ENCODE data around the gene WDFY2. TPM values are rescaled to one million over a fixed set of nuclear protein-coding genes. Genes with fewer than 3 reads are reported as not detected.

WDFY2 gene
- total and polyA plus RNA-seq, 2 of the 8 experiments (the other 6 are each of a cell fraction or from before 2014, with no cell fraction given) = 13.9 to 29.0 TPM

GRCh38 chr13:51673165-51673564 is 88.9 kb downstream of the WDFY2 start:
- Histone ChIP-seq H2AK5ac (ENCODE audit: low read depth, low read length) (no peak overlapping the region), H3K18ac (ENCODE audit: extremely low read depth, low read length) (no peak overlapping the region), H3K27ac (ENCODE audit: low read depth, low read length) (no peak overlapping the region), H3K27me3 (replicated peaks in 1 of 4; ENCODE audit: control insufficient read depth in 3 of 4, extremely low read depth in 1 of 4, insufficient read depth in 3 of 4, low read length in 3 of 4) (no peaks in the 10 kb centered on the region), H2BK5ac (ENCODE audit: low read depth, low read length) (no peak overlapping the region), H4K91ac (replicated peaks; ENCODE audit: insufficient read length, low read length) (no peak overlapping the region), H2BK12ac (ENCODE audit: low read depth, low read length) (no peak overlapping the region), H3K4me3 (ENCODE audit: extremely low read depth in 1 of 4, insufficient read depth in 2 of 4, low read depth in 3 of 4, low read length in 4 of 4) (no peak overlapping the region), H4K20me1 (replicated peaks in 1 of 2; ENCODE audit: control insufficient read depth in 1 of 2, insufficient read depth in 2 of 2, low read length in 2 of 2) (no peaks in the 10 kb centered on the region), H3K23ac (ENCODE audit: insufficient read length) (no peak overlapping the region), H3K9ac (replicated peaks in 1 of 4; ENCODE audit: extremely low read depth in 1 of 4, low read depth in 3 of 4, low read length in 3 of 4) (no peak overlapping the region), H3K9me3 (ENCODE audit: insufficient read depth in 2 of 2, low read depth in 1 of 2, low read length in 1 of 2) (no peaks in the 10 kb centered on the region), H3K4ac (replicated peaks; ENCODE audit: insufficient read length, low read depth, low read length) (no peak overlapping the region), H2BK120ac (replicated peaks; ENCODE audit: low read depth, low read length) (no peak overlapping the region), H2BK20ac (ENCODE audit: low read length) (no peak overlapping the region), H3K79me1 (ENCODE audit: low read depth, low read length) (peaks cover 2% of the 10 kb centered on the region; the same call in 1 of the 2 replicates), H3K4me2 (ENCODE audit: insufficient read depth in 1 of 2, low read depth in 2 of 2, low read length in 2 of 2) (no peak overlapping the region), H3K79me2 (ENCODE audit: control insufficient read depth in 1 of 2, insufficient read depth in 2 of 2, low read length in 2 of 2) (peaks cover 0 to 81% of the 10 kb centered on the region in 2 experiments; a peak in 2 of 4 replicates), H3K36me3 (ENCODE audit: control insufficient read depth in 2 of 4, insufficient read depth in 4 of 4, low read length in 3 of 4) (no peaks in the 10 kb centered on the region), H4K5ac (ENCODE audit: insufficient read length, low read depth, low read length) (no peak overlapping the region), H4K8ac (ENCODE audit: extremely low read depth, insufficient read depth, low read length) (no peak overlapping the region), H3K23me2 (ENCODE audit: low read depth, low read length) (no peaks in the 10 kb centered on the region), H3K4me1 (replicated peaks in 1 of 4; ENCODE audit: control insufficient read depth in 3 of 4, insufficient read depth in 4 of 4, low read length in 3 of 4) (peaks cover 0 to 4% (median 1%) of the 10 kb centered on the region in 4 experiments; a peak in 3 of 7 replicates), H3K56ac (replicated peaks; ENCODE audit: insufficient read length, low read depth, low read length) (no peak overlapping the region), H2AFZ (ENCODE audit: low read length) (no peak overlapping the region), H3K14ac (ENCODE audit: insufficient read length) (no peak overlapping the region), H2BK15ac (ENCODE audit: low read length) (no peak overlapping the region)
- TF ChIP-seq BCL11A (IDR thresholded peaks at IDR 0.05; ENCODE audit: low read depth in 2 of 2, low read length in 2 of 2) = no peak
- TF ChIP-seq POLR2A (IDR thresholded peaks at IDR 0.05; ENCODE audit: control extremely low read depth in 1 of 2, low read depth in 2 of 2, low read length in 2 of 2) = no peak
- FAIRE-seq (no peak), DNase-seq (ENCODE audit: low read depth in 1 of 2, low spot score in 2 of 2) (no peak)
- WGBS, 2 experiments (ENCODE audit: extremely low coverage in 1 of 2, insufficient coverage in 1 of 2, insufficient read length in 1 of 2, insufficient replicate concordance in 2 of 2, low coverage in 1 of 2, low lambda C conversion rate in 2 of 2, missing lambda C conversion rate in 1 of 2) = 85% methylated on average over 2 of the region's 2 CpGs; no CpG with 5 or more reads in 1 of the 2 experiments
- ChIA-PET POLR2A (ENCODE audit: partially characterized antibody) (interaction anchor here (2.1 kb wide), 1 partner anchor 220 kb away, joined by 6 read pairs; the partner anchor contains the start of gene INTS6), CTCF (ENCODE audit: partially characterized antibody) (no interaction called here)

Measured in H1 (cell line).